ENCODE results near the gene DLG1.

DNA sequence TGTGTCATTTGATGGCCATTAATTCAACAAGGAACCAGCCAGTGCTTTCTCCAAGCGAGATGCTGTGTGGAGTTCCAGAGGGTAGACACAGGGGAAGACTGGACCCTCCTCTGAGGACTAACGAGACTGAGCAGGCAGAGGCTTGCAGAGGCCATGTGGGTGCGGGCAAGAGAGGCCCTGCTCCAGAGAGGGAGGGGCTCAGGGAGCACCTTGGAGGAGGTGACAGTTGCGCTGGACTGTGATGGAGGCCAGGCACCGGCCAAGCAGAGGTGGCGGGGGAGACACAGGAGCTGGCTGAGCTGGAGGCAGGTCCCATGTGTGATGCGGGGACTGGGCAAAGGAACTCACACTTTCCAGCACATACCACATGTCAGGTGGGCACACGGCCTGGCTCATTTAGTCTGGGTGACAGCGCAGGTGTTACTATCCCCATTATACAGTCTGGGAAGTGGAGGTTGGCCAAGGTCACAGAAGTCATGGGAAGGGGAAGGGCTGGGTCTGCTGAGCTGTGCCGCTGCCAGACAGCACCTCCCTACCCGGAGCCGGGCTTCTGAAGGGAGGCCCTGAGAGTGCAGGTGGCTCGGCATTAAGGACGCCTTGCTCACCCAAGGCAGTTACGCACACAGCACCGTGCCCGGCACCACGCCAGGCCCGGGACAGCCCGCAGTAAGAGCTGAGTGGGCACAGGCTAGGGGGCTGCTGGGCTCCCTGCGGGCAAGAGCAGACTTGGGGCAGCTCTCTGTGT is 272.5 kb downstream of the DLG1 start:
- TF ChIP-seq, protein P1, sequence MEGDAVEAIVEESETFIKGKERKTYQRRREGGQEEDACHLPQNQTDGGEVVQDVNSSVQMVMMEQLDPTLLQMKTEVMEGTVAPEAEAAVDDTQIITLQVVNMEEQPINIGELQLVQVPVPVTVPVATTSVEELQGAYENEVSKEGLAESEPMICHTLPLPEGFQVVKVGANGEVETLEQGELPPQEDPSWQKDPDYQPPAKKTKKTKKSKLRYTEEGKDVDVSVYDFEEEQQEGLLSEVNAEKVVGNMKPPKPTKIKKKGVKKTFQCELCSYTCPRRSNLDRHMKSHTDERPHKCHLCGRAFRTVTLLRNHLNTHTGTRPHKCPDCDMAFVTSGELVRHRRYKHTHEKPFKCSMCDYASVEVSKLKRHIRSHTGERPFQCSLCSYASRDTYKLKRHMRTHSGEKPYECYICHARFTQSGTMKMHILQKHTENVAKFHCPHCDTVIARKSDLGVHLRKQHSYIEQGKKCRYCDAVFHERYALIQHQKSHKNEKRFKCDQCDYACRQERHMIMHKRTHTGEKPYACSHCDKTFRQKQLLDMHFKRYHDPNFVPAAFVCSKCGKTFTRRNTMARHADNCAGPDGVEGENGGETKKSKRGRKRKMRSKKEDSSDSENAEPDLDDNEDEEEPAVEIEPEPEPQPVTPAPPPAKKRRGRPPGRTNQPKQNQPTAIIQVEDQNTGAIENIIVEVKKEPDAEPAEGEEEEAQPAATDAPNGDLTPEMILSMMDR (IDR thresholded peaks at IDR 0.05): no peak
- TF ChIP-seq POLR2AphosphoS5 (IDR thresholded peaks at IDR 0.05): no peak
- TF ChIP-seq POLR2A (IDR thresholded peaks at IDR 0.05): no peak
